Endothelial cell (in vitro differentiated cells): ENCODE data around the gene S100A8. TPM values are rescaled to one million over a fixed set of nuclear protein-coding genes. Genes with fewer than 3 reads are reported as not detected.

Experiments
- DNase-seq: peaks from one replicate; pipeline ENCODE4 v3.0.0; 2021; ENCODE audit warnings: low spot score
- H3K27ac Mint-ChIP-seq: one replicate; pipeline ENCODE4 v1.8.0; 2021; ENCODE audit warnings: mixed read lengths, inconsistent platforms; ENCODE audit not compliant: unreplicated experiment
- H3K27me3 Mint-ChIP-seq: one replicate; pipeline ENCODE4 v1.8.0; 2021; ENCODE audit warnings: mild to moderate bottlenecking, moderate library complexity, mixed read lengths, inconsistent platforms; ENCODE audit not compliant: unreplicated experiment
- H3K36me3 Mint-ChIP-seq: one replicate; pipeline ENCODE4 v1.8.0; 2021; ENCODE audit warnings: mild to moderate bottlenecking, low read depth, mixed read lengths, inconsistent platforms; ENCODE audit not compliant: unreplicated experiment
- H3K4me1 Mint-ChIP-seq: one replicate; pipeline ENCODE4 v1.8.0; 2021; ENCODE audit warnings: mild to moderate bottlenecking, mixed read lengths, inconsistent platforms; ENCODE audit not compliant: unreplicated experiment
- H3K4me3 Mint-ChIP-seq: one replicate; pipeline ENCODE4 v1.8.0; 2021; ENCODE audit warnings: mild to moderate bottlenecking, mixed read lengths, inconsistent platforms; ENCODE audit not compliant: unreplicated experiment
- H3K9me3 Mint-ChIP-seq: one replicate; pipeline ENCODE4 v1.8.0; 2021; ENCODE audit warnings: mixed read lengths, inconsistent platforms; ENCODE audit not compliant: unreplicated experiment
- total RNA-seq: library from RNA; stranded (reverse); fragmentation: NEBNext Ultra II Directional; extraction: Animal tissue kit (Norgen Biotek cat#: 25700); gene quantifications from one replicate; pipeline ENCODE4 v1.2.1, GENCODE V29; 2021; ENCODE audit not compliant: unreplicated experiment
- TF ChIP-seq, protein P1 (sequence below): fragments of 200-600 bp; sonication (generic); IDR thresholded peaks from one replicate; pipeline ENCODE4 v1.5.0; 2021; ENCODE audit warnings: antibody characterized with exemption; ENCODE audit not compliant: unreplicated experiment

S100A8 gene
- total RNA-seq, 1 donor from 2014 or later, result not detected

DNA sequence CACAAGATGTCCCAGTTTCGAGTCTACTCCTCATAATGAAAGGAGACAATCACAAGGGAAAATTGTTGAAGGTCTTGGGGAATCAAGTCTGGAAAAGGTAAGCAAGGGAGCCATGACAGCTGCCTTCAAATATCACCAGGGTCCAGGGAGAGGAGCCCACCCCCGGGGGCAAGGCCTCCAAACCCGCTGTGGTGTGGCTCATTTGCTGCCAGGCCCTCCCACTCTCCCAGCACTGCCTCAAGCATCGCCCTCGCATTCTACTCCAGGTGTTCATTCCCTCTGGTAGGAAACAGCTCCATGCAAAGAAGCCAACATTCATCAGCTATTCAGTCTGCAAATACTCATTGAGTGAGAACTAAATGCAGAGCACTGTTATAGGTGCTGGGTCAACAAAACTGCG, 24.6 kb downstream of the S100A8 start:
- no peaks in the 10 kb centered on the region for H3K36me3 Mint-ChIP-seq
- TF ChIP-seq, protein P1, sequence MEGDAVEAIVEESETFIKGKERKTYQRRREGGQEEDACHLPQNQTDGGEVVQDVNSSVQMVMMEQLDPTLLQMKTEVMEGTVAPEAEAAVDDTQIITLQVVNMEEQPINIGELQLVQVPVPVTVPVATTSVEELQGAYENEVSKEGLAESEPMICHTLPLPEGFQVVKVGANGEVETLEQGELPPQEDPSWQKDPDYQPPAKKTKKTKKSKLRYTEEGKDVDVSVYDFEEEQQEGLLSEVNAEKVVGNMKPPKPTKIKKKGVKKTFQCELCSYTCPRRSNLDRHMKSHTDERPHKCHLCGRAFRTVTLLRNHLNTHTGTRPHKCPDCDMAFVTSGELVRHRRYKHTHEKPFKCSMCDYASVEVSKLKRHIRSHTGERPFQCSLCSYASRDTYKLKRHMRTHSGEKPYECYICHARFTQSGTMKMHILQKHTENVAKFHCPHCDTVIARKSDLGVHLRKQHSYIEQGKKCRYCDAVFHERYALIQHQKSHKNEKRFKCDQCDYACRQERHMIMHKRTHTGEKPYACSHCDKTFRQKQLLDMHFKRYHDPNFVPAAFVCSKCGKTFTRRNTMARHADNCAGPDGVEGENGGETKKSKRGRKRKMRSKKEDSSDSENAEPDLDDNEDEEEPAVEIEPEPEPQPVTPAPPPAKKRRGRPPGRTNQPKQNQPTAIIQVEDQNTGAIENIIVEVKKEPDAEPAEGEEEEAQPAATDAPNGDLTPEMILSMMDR, result no peak
- no peaks in the 10 kb centered on the region for H3K4me1 Mint-ChIP-seq
- H3K27me3 Mint-ChIP-seq, result peaks cover 6% of the 10 kb centered on the region
- no peak overlapping the region for H3K27ac Mint-ChIP-seq
- DNase-seq, result no peak
- no peak overlapping the region for H3K4me3 Mint-ChIP-seq
- H3K9me3 Mint-ChIP-seq, result no peaks in the 10 kb centered on the region

DNA sequence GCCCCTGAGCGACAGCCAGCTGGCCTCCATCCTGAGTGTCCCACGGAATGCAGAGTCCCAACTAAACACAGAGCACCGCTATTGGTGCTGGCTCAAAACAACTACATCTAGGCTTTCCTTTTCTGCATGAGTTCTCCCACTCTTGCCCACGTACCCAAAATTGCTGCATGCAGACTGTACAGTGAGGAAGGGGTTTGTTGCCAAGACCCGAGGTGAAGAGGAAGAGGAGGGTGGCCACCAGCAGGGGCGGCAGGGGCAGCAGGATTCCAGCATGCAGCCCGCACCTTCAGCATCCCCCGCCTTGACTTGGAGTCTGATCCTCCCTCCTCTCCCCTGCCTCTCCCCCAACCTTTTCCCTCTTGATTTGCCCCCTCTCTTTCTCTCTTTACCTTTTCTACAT, 25.2 kb downstream of the S100A8 start:
- DNase-seq, result no peak
- Mint-ChIP-seq H3K36me3 (no peaks in the 10 kb centered on the region), H3K9me3 (no peaks in the 10 kb centered on the region), H3K4me1 (no peaks in the 10 kb centered on the region), H3K27ac (no peak overlapping the region), H3K4me3 (no peak overlapping the region), H3K27me3 (peaks cover 8% of the 10 kb centered on the region)
- TF ChIP-seq, protein P1, result no peak

DNA sequence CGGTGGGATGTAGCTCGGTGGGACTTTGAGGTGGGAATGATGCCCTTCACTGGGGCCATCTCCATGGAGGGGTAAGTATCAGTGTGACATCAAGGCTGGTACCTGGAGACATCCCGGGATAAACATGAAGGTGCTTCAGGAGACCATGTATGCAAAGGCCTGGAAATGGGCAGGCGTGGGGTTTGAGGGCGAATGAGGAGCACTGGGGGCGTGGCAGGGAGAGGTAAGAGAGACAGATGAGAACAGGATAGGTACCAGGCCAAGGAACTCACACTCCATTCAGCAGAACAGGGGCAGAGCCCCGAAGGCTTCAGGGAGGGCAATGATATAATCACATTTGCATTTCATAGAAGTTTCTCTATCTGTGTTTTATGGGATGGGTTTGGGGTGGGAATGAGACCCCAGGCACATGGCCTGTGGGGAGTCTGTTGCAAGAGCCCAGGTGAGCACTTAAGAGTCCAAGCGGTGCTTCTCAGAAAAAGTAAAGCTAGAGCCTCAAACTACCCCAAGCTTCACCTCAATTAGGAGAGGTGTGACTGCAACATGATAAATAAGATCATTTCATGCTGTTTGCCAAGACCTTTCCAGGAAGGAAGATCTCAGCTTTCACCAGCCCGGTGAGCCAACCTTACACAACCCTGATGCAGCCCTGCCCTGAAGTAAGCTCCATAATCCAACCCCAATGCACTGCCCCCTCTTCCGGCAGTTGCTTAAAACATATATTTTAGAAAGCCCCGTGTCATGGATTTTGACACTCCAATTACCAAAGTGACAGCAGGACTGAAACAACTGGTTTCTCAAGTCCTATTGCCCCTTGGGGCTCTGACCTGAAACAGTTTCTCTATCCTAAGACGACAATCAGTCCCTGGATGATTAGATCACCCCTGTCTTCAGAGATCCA, 25.9 kb downstream of the S100A8 start:
- Mint-ChIP-seq H3K36me3 (no peaks in the 10 kb centered on the region), H3K27me3 (peaks cover 6% of the 10 kb centered on the region)

DNA sequence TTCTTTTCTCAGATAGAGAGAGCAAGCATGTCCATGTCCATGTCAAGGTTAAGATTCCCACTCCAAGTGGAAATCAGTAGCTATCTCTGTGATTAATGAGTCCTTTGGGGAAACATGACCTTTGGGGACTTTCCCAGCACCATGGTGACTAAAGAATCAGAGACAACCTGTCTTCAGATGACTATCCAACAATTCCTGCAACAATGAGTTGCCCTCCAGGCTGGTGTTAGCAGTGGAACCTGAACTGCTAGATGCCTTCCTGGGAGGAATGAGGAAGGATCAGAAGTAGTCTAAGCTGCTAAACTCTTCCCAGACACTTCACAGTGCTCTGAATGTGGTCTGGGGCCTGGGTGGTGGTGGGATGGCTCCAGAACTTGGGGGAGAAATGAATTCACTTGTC, 26.7 kb downstream of the S100A8 start:
- no peak overlapping the region for H3K27ac Mint-ChIP-seq
- no peaks in the 10 kb centered on the region for H3K9me3 Mint-ChIP-seq
- no peak overlapping the region for H3K4me3 Mint-ChIP-seq
- DNase-seq, result no peak
- H3K4me1 Mint-ChIP-seq, result no peaks in the 10 kb centered on the region
- H3K27me3 Mint-ChIP-seq, result peaks cover 6% of the 10 kb centered on the region
- TF ChIP-seq, protein P1, result no peak
- no peaks in the 10 kb centered on the region for H3K36me3 Mint-ChIP-seq

More for the DNA sequence above, 25.9 kb downstream of the S100A8 start:
- no peak for DNase-seq
- Mint-ChIP-seq H3K4me3 (no peak overlapping the region), H3K4me1 (no peaks in the 10 kb centered on the region), H3K9me3 (no peaks in the 10 kb centered on the region), H3K27ac (peak overlapping the region; percentile 51)
- TF ChIP-seq, protein P1, result no peak

DNA sequence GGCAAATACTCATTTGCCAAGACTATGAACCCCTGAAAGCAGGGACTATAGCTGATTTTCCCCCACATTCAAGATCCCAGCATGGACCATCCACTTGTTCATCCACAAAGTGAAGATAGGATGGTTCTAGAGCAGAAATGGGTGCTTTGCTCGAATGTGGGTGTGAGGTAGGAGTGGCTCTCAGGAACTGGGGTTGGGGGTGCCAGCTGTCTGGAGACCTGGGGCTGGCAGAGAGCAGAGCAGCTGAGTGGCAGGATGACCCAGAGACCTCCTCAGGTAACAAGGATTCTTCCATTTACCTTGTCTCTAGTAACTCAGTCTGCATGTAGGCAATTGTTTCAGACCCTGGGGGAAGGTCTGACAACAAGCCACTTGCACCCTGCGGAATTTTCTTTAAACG, 27.2 kb downstream of the S100A8 start:
- Mint-ChIP-seq H3K4me3 (no peak overlapping the region), H3K9me3 (no peaks in the 10 kb centered on the region), H3K27me3 (peaks cover 6% of the 10 kb centered on the region), H3K36me3 (no peaks in the 10 kb centered on the region), H3K4me1 (no peaks in the 10 kb centered on the region), H3K27ac (no peak overlapping the region)
- DNase-seq, result no peak
- TF ChIP-seq, protein P1, result no peak
